MG63 (cell line): Measurements from ENCODE around the gene MEIOB. TPM values are rescaled to one million over a fixed set of nuclear protein-coding genes. Genes with fewer than 3 reads are reported as not detected.

Source experiments
- DNase-seq: peaks from one replicate; pipeline ENCODE4 v3.0.0-alpha.2; 2020
- H3K27me3 ChIP-seq: fragments of 250-450 bp; sonication (Bioruptor Pico); 2 replicates; pipeline ENCODE4 v1.5.1; 2020; ENCODE audit warnings: mild to moderate bottlenecking, moderate library complexity
- H3K36me3 ChIP-seq: fragments of 250-450 bp; sonication (Bioruptor Pico); 2 replicates; pipeline ENCODE4 v1.5.1; 2020; ENCODE audit warnings: mild to moderate bottlenecking, moderate library complexity
- H3K4me3 ChIP-seq: fragments of 250-450 bp; sonication (Bioruptor Pico); 2 replicates; pipeline ENCODE4 v1.5.1; 2020; ENCODE audit warnings: mild to moderate bottlenecking, moderate library complexity
- H3K9me3 ChIP-seq: fragments of 250-450 bp; sonication (Bioruptor Pico); 2 replicates; pipeline ENCODE4 v1.5.1; 2020; ENCODE audit warnings: mild to moderate bottlenecking, moderate library complexity
- total RNA-seq: library from RNA; depleted of rRNA; stranded (reverse); fragments of >200 nt; shearing (Covaris generic); gene quantifications from 2 replicates; pipeline ENCODE4 v1.2.3, GENCODE V29; 2014; ENCODE audit warnings: low replicate concordance; rRNA removed

The MEIOB gene
- total RNA-seq, 1 experiment from 2014 or later = 21.6 TPM

DNA sequence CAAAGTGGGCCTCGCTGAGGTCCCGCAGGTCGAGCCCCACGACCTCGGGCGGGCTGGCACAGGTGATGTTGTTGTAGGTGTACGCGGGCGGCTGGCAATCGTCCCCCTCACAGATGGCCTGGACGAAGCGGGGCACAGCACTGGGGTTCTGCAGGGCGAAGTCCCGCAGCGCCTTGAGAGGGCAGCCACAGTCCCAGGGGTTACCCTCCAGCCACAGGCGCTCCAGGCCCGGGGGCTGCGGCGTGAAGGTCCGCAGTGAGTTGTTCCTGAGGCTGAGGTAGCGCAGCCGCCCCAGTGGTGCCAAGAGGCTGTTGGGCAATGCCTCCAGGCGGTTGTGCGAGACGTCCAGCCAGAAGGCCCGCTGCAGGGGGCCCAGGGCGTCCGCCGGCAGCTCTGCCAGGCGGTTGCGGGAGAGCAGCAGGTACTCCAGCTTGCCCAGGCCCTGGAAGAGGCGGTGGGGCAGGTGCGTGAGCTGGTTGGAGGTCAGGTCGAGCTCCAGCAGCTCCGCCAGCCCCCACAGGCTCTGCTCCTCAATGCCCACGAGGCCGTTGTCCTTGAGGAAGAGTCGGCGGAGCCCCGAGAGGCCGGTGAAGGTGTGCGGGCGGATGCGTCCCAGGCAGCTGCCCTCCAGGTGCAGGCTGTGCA is 81.2 kb downstream of the MEIOB start:
- no peaks in the 10 kb centered on the region for H3K9me3 ChIP-seq

GRCh38 chr16:1790261-1790610 is 81.7 kb downstream of the MEIOB start:
- Histone ChIP-seq H3K4me3 (no peak overlapping the region), H3K9me3 (no peaks in the 10 kb centered on the region), H3K36me3 (peaks cover 41% of the 10 kb centered on the region), H3K27me3 (no peaks in the 10 kb centered on the region)
- no peak for DNase-seq

More for the DNA sequence above, 81.2 kb downstream of the MEIOB start:
- Histone ChIP-seq H3K4me3 (no peak overlapping the region), H3K36me3 (peaks cover 37% of the 10 kb centered on the region), H3K27me3 (no peaks in the 10 kb centered on the region)
- DNase-seq = no peak

- peaks cover 43% of the 10 kb centered on the region for H3K36me3 ChIP-seq
- H3K27me3 ChIP-seq = no peaks in the 10 kb centered on the region
- no peak for DNase-seq
- no peak overlapping the region for H3K4me3 ChIP-seq
- no peaks in the 10 kb centered on the region for H3K9me3 ChIP-seq
Observed at GRCh38 chr16:1789643-1790045, 82.3 kb downstream of the MEIOB start.

DNA sequence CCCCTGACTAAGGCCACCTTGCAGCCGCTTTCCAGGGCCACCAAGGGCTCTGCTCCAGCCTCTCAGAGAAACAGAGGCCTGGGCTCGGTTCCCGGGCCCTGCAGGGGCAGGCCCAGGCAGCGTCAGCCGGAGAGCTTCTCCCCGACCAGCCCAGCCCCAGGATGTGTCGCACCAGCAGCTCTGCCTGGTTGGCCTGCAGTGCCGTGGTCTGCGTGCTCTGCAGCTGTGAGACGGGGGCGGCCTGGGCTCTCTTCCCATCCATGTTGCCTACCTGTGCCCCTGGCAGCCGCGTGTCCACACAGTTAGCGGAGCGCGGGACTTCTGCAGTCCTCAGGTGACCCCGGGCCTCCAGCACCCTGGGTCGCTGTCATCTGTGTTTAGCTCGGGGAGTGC is 83.3 kb downstream of the MEIOB start:
- H3K4me3 ChIP-seq = no peak overlapping the region
- H3K9me3 ChIP-seq = no peaks in the 10 kb centered on the region
- no peaks in the 10 kb centered on the region for H3K27me3 ChIP-seq
- peaks cover 50% of the 10 kb centered on the region for H3K36me3 ChIP-seq
- no peak for DNase-seq

DNA sequence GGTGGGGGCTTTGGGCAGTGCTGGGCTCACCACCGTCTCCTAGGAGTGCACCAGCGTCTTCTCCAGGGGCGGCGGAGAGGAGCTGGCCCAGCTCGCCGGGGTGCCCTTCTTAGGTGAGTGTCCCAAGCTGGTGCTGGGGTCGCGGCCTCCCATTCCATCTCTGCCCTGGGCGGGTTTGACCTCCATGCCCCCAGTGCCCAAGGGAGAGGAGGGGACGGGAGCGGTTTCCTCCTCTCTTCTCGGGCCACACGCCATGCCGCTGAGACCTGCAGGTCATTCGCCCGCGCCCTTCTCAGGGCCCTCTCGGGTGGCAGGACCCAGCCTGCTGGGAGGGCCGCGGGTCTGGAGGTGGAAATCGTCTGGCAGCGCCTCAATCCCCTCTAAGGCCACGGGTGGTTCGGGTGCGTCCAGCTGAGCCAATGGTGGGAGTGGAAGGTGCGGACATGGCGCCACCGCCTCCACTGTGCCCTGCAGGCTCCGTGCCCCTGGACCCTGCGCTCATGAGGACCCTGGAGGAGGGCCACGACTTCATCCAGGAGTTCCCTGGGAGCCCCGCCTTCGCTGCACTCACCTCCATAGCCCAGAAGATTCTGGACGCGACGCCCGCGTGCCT is 83.8 kb downstream of the MEIOB start:
- no peak for DNase-seq
- peaks cover 53% of the 10 kb centered on the region for H3K36me3 ChIP-seq
- H3K4me3 ChIP-seq = no peak overlapping the region
- H3K9me3 ChIP-seq = no peaks in the 10 kb centered on the region
- H3K27me3 ChIP-seq = no peaks in the 10 kb centered on the region

DNA sequence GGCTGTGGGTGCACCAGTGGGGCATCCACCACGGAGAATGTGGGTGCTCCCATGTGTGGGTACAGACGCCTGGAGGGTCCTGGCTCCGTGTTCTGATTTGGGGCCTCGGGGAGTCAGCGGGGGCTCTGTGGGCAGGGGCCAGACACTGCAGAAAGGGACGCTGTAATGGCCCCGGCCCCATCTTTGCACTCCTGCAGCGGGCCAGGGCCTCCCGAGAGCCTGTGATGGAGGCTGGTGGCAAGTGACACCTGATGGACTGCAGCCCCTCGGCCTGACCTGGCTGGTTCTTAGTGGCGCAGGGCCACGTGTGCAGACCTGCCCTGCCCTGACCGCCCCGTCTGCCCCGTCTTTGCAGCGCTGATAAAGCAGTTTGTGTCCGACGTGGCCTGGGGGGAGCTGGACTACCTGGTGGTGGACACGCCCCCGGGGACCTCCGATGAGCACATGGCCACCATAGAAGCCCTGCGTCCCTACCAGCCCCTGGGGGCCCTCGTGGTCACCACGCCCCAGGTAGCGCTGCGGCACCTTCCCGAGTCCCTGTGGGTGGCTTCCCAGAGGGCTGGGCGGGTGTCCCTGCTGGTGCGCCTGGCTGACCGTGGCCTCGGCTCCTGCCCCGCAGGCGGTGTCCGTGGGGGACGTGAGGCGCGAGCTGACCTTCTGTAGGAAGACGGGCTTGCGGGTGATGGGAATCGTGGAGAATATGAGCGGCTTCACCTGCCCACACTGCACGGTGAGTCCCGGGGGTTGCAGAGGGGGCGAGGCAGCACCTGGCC is 84.5 kb downstream of the MEIOB start:
- Histone ChIP-seq H3K9me3 (no peaks in the 10 kb centered on the region), H3K27me3 (no peaks in the 10 kb centered on the region), H3K4me3 (no peak overlapping the region), H3K36me3 (peaks cover 54% of the 10 kb centered on the region)
- no peak for DNase-seq

DNA sequence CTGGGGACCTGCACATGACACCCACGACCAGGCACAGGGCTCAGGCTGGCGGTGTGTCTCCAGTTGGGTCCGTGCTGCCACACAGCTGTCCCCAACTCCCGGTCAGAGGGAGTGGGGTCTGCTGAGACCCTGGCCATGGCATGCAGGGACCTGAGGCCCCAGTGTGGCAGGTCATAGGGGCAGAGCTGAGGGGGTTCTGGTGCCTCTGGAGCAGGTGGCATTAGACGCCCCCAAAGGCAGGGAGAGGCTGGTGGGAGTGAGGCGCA is 85.0 kb downstream of the MEIOB start:
- peaks cover 54% of the 10 kb centered on the region for H3K36me3 ChIP-seq

GRCh38 chr16:1786242-1787055 is 85.5 kb downstream of the MEIOB start:
- no peak for DNase-seq
- H3K36me3 ChIP-seq = peaks cover 54% of the 10 kb centered on the region
- no peaks in the 10 kb centered on the region for H3K27me3 ChIP-seq
- no peak overlapping the region for H3K4me3 ChIP-seq
- H3K9me3 ChIP-seq = no peaks in the 10 kb centered on the region

More for the DNA sequence above, 85.0 kb downstream of the MEIOB start:
- Histone ChIP-seq H3K27me3 (no peaks in the 10 kb centered on the region), H3K9me3 (no peaks in the 10 kb centered on the region), H3K4me3 (no peak overlapping the region)
- DNase-seq = no peak

DNA sequence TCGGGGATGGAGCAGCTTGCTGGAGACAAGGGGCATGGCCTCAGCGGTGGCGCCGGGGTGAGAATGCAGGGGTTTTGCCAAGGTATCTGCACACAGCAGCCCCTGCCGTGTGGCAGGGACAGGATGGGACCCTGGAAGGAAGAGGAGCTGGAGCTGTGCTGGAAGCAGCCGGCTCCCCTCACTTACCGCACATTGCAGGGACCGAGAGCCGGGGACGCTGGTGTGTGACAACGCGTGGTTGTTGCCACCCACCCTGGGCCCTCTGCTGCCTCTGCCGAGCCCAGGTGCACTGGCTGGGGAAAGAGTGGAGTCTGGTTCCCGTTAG is 86.2 kb downstream of the MEIOB start:
- H3K27me3 ChIP-seq = no peaks in the 10 kb centered on the region
- H3K9me3 ChIP-seq = no peaks in the 10 kb centered on the region
- H3K4me3 ChIP-seq = no peak overlapping the region
- DNase-seq = no peak
- peaks cover 58% of the 10 kb centered on the region for H3K36me3 ChIP-seq

DNA sequence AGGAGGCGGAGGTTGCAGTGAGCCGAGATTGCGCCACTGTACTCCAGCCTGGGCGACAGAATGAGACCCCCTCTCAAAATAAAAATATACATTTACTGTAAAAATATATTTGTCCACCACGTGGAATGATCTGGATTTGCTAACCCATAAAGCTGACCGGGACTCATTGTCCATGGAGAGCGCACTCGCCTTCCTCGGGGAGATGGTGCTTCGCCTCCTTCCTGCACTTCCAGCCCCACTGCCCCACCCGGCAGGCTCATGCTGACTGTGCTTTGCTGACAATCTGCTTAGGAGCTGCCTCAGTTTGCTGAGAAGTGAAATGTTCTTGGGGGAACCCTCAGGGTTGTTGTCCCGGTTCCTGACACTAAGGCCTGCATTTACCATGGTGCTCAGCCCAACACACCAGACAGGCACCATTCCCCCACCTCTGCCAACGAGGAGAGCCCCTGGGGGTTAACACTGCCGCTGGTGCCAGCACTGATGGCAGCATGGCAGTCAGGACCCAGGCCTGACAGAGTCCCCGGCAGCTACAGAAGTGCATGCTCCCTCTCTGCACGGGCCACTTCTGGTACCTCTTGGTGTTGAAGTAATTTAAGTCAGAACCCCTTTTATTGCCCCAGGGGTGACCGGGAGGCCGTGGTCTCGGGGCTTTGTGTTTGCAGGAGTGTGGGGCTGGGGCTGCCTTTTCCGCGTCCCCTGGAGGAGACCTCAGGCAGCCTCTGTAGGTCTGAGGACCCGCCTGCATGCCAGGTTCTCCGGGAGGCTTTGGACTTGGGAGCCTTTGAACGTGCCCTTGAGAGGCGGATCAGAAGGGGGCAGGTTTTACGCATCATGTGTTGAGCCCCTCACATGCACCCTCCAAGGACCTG is 86.8 kb downstream of the MEIOB start:
- H3K4me3 ChIP-seq = no peak overlapping the region
- no peaks in the 10 kb centered on the region for H3K27me3 ChIP-seq
- no peak for DNase-seq
- no peaks in the 10 kb centered on the region for H3K9me3 ChIP-seq
- peaks cover 58% of the 10 kb centered on the region for H3K36me3 ChIP-seq

Other genes starting within 250 kb of the MEIOB start
- gene JPT2, start 193.9 kb downstream of the MEIOB start, total RNA-seq = 94.3 and 129 TPM in 2 replicates
- 13.4 and 31.1 TPM in 2 replicates for gene MAPK8IP3, start 166.0 kb downstream of the MEIOB start, total RNA-seq
- gene NME3, start 100.6 kb downstream of the MEIOB start, total RNA-seq = 0.46 TPM in 1 of 2 replicates, not detected in the other
- 3.3 and 6.6 TPM in 2 replicates for gene EME2, start 99.4 kb downstream of the MEIOB start, total RNA-seq
- gene MRPS34, start 99.0 kb downstream of the MEIOB start, total RNA-seq = 225 and 308 TPM in 2 replicates
- gene SPSB3, start 89.6 kb downstream of the MEIOB start, total RNA-seq = 34.3 and 40.3 TPM in 2 replicates
- gene NUBP2, start 89.2 kb downstream of the MEIOB start, total RNA-seq = 156 and 163 TPM in 2 replicates
- not detected in 2 replicates for gene IGFALS, start 78.5 kb downstream of the MEIOB start, total RNA-seq
- gene HAGH, start 45.3 kb downstream of the MEIOB start, total RNA-seq = 120 and 186 TPM in 2 replicates
- gene FAHD1, start 45.0 kb downstream of the MEIOB start, total RNA-seq = 33.4 and 35.4 TPM in 2 replicates
- not detected in 2 replicates for gene HS3ST6, start 46.3 kb upstream of the MEIOB start, total RNA-seq
- gene MSRB1, start 71.0 kb upstream of the MEIOB start, total RNA-seq = 99.5 and 116 TPM in 2 replicates
- not detected in 2 replicates for gene RPL3L, start 82.5 kb upstream of the MEIOB start, total RNA-seq
- 406 and 819 TPM in 2 replicates for gene NDUFB10, start 87.4 kb upstream of the MEIOB start, total RNA-seq
- gene RPS2, start 92.7 kb upstream of the MEIOB start, total RNA-seq = 8,634 and 16,603 TPM in 2 replicates
- gene RNF151, start 94.7 kb upstream of the MEIOB start, total RNA-seq = not detected in 2 replicates
- gene TBL3, start 99.9 kb upstream of the MEIOB start, total RNA-seq = 75.4 and 134 TPM in 2 replicates
- not detected in 2 replicates for gene NOXO1, start 109.3 kb upstream of the MEIOB start, total RNA-seq
- 39.9 and 64.5 TPM in 2 replicates for gene GFER, start 112.0 kb upstream of the MEIOB start, total RNA-seq
- 0.07 TPM in 1 of 2 replicates, not detected in the other for gene SYNGR3, start 117.8 kb upstream of the MEIOB start, total RNA-seq
- gene ZNF598, start 137.7 kb upstream of the MEIOB start, total RNA-seq = 75.0 and 86.5 TPM in 2 replicates
- gene NPW, start 147.6 kb upstream of the MEIOB start, total RNA-seq = not detected in 2 replicates
- 15.9 and 19.0 TPM in 2 replicates for gene NHERF2, start 154.7 kb upstream of the MEIOB start, total RNA-seq
- gene NTHL1, start 175.7 kb upstream of the MEIOB start, total RNA-seq = 57.1 and 74.7 TPM in 2 replicates
- gene TSC2, start 175.8 kb upstream of the MEIOB start, total RNA-seq = 24.1 and 64.4 TPM in 2 replicates